Immature natural killer cell (primary cell): ENCODE results near the gene CALCOCO1. TPM values are rescaled to one million over a fixed set of nuclear protein-coding genes. Genes with fewer than 3 reads are reported as not detected.
"Not testable (repeated sequence)": the region's sequence is repeated elsewhere in the genome, so short reads cannot be mapped to it uniquely, and the experiment has no call there.

Source experiments
- DNase-seq, 3 donors: peaks; one replicate each; pipeline ENCODE4 v3.0.0; 2022; ENCODE audit warnings: mixed read lengths in 1 of 3
- H3K27ac Mint-ChIP-seq, 6 donors: one replicate each; pipeline ENCODE4 v1.8.0; 2020; ENCODE audit warnings: mixed read lengths in 6 of 6, mild to moderate bottlenecking in 5 of 6, inconsistent platforms in 4 of 6, moderate library complexity in 3 of 6
- H3K27me3 Mint-ChIP-seq, 3 donors: one replicate each; pipeline ENCODE4 v1.8.0; 2020 to 2021; ENCODE audit warnings: low read depth in 3 of 3, mild to moderate bottlenecking in 3 of 3, mixed read lengths in 3 of 3, moderate library complexity in 3 of 3, inconsistent platforms in 1 of 3
- H3K36me3 Mint-ChIP-seq, 3 donors: one replicate each; pipeline ENCODE4 v1.8.0; 2020; ENCODE audit warnings: mixed read lengths in 3 of 3, inconsistent platforms in 2 of 3, mild to moderate bottlenecking in 2 of 3
- H3K4me1 Mint-ChIP-seq, 2 donors: one replicate each; pipeline ENCODE4 v1.8.0; 2020; ENCODE audit warnings: inconsistent platforms in 2 of 2, mild to moderate bottlenecking in 2 of 2, mixed read lengths in 2 of 2, moderate library complexity in 1 of 2
- H3K4me3 Mint-ChIP-seq, 5 donors: one replicate each; pipeline ENCODE4 v1.8.0; 2020; ENCODE audit warnings: mild to moderate bottlenecking in 5 of 5, mixed read lengths in 5 of 5, inconsistent platforms in 3 of 5, moderate library complexity in 3 of 5
- H3K9me3 Mint-ChIP-seq, 6 donors: one replicate each; pipeline ENCODE4 v1.8.0; 2020; ENCODE audit warnings: mild to moderate bottlenecking in 6 of 6, mixed read lengths in 6 of 6, inconsistent platforms in 4 of 6, moderate library complexity in 3 of 6
- polyA plus RNA-seq, 3 donors: library from polyadenylated mRNA; unstranded; fragments of 300-500 nt; fragmentation: Illumina TruSeq; gene quantifications; one replicate each; pipeline ENCODE4 v1.2.3, GENCODE V29; 2021

Gene CALCOCO1
- polyA plus RNA-seq, 3 donors from 2014 or later = 81.7 to 110 (median 100) TPM

DNA sequence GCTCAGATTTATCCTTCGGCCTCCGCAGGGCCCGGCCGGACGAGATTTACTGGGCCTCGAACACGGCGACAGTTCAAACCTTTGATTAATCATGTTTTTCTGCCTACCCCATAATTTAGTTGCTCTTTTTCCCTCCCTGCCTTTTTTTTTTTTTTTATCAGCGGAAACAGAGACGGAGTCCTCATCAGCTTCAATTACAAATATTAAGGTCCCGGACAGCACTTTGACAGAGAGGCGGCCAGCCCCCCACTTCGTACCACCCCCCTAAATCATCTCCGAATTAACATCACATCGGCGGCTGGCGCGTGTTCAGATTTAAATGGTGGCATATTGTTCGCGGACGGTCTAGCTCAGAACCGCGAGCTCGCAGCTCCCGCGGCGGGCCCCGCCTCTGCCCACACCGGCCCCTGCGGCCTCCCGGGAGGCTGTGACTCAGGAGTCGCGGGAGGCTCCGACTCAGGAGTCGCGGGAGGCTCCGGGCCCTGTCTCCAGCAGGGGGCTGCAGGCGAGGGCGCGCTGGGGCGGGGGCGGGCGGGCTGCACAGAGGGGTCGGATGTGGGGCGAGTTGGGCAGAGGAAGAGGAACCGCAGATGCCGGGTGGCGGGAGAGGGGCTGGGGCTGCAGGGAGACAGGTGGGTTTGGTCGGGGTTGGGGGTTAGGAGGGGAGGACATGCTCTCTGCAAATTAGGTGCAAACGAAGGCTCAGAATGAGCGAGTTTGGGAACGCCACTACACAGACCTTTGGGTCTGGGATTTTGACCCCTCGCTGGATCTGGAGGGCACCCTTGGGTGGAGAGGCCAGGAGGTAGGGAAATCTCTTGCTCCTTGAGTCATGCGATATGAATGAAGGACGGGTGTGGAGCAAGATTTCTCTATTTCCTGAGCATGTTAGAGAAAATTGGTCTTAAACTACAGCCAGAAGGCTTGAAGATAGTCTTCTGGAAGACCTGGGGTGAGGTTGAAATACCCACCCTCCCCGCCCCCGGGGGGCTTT is 31.8 kb downstream of the CALCOCO1 start:
- Mint-ChIP-seq H3K27ac (no peak overlapping the region), H3K4me3 (peak overlapping the region; percentile 68 to 81 (median 69)), H3K4me1 (peaks cover 26 to 30% of the 10 kb centered on the region in 2 donors), H3K27me3 (peaks cover 31 to 61% (median 35%) of the 10 kb centered on the region in 3 donors), H3K36me3 (peaks cover 0 to 3% (median 0%) of the 10 kb centered on the region in 3 donors), H3K9me3 (peaks cover 0 to 3% (median 0%) of the 10 kb centered on the region in 6 donors)
- no peak for DNase-seq

DNA sequence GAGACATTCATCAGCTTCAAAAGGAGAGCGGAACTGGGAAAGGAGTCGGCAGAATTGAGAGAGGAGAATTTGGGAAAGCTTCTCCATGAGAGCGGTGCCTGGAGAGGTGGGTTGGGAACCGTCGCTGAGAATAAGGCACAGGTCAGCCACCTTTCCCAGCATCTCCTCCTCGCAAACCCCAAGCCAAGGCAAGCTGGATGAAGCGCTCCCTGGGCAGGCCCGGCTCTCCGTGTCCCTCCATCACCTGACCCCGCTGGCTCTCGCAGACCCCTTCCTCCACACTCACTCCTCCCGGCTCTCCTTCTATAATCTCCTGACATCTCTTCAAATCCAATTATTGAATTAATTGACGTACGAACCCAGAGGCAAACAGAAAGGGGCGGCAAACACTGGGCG is 32.5 kb downstream of the CALCOCO1 start:
- Mint-ChIP-seq H3K9me3 (peaks cover 0 to 3% (median 0%) of the 10 kb centered on the region in 6 donors), H3K4me1 (peaks cover 26 to 30% of the 10 kb centered on the region in 2 donors), H3K36me3 (peaks cover 0 to 3% (median 0%) of the 10 kb centered on the region in 3 donors), H3K4me3 (peak overlapping the region; percentile 68 to 81 (median 69)), H3K27ac (no peak overlapping the region), H3K27me3 (peaks cover 31 to 59% (median 35%) of the 10 kb centered on the region in 3 donors)
- DNase-seq = no peak

DNA sequence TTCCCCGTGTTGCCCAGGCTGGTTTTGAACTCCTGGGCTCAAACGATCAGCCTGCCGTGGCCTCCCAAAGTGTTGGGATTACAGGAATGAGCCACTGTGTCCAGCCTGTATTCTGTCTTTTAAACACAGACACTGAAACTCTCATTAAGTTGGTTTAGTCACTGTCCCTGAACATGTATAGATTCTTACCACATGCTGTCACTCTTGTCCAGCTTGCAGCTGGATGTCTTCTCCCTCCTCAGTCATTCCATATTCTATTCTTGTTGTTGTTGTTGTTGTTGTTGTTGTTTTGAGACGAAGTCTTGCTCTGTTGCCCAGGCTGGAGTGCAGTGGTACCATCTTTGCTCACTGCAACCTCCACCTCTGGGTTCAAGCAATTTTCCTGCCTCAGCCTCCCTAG is 39.1 kb downstream of the CALCOCO1 start:
- no peak for DNase-seq
- Mint-ChIP-seq H3K27ac (no peak overlapping the region), H3K27me3 (peaks cover 3 to 16% (median 10%) of the 10 kb centered on the region in 3 donors), H3K4me3 (no peak overlapping the region), H3K9me3 (no peaks in the 10 kb centered on the region), H3K4me1 (no peaks in the 10 kb centered on the region), H3K36me3 (peaks cover 0 to 3% (median 3%) of the 10 kb centered on the region in 3 donors)

DNA sequence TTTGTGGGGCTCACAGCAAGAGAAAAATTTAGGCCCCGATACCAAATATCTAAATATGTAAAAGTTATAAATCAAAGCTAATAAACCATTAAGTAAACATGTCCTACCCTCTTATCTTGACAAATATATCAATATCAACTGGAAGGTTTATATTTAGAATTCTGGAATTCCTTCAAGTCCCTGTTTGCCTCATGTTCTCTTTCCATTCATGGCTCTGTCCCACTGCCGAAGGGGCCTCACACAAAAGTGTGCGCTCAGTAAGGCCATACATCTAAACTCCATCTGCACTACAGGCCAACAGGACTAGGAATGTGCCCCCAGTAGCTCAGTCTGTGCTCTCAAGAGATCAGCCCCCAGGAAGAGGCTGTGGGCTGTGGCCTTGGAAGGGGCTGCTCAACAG is 40.8 kb downstream of the CALCOCO1 start:
- DNase-seq = no peak
- no peak overlapping the region for H3K27ac Mint-ChIP-seq
- H3K36me3 Mint-ChIP-seq = peaks cover 0 to 3% (median 2%) of the 10 kb centered on the region in 3 donors
- peaks cover 2 to 13% (median 7%) of the 10 kb centered on the region in 3 donors for H3K27me3 Mint-ChIP-seq
- no peaks in the 10 kb centered on the region for H3K4me1 Mint-ChIP-seq
- no peak overlapping the region for H3K4me3 Mint-ChIP-seq
- H3K9me3 Mint-ChIP-seq = no peaks in the 10 kb centered on the region

DNA sequence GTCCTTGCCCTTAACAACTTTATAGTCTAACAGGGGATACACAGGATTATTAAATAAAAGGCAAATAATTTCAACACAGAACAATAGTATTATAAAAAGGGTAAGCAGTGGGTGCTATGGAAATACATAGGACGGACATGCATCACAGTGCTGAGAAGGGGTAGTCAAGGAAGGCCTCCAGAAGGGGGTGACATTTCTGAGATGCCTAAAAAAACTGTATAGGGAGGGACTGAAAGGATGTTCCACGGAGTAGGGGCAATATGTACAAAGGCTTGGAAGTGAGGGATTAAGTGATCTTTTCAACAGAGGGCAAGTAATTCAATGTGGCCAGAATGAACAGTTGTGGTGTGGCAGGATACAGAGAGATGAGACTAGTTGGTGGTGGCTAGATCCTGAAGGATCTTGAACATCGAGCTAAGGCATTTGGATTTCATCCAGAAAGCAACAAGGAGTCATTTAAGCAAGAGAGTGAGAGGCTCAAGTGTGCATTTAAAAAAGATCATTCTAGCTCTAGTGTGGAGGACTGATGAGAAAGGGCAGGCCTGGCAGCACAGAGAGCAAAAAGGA is 42.5 kb downstream of the CALCOCO1 start:
- no peaks in the 10 kb centered on the region for H3K4me1 Mint-ChIP-seq
- no peak overlapping the region for H3K4me3 Mint-ChIP-seq
- H3K36me3 Mint-ChIP-seq = peaks cover 0 to 3% (median 2%) of the 10 kb centered on the region in 3 donors
- no peak overlapping the region for H3K27ac Mint-ChIP-seq
- peaks cover 2 to 10% (median 6%) of the 10 kb centered on the region in 3 donors for H3K27me3 Mint-ChIP-seq
- no peaks in the 10 kb centered on the region for H3K9me3 Mint-ChIP-seq
- DNase-seq = no peak

DNA sequence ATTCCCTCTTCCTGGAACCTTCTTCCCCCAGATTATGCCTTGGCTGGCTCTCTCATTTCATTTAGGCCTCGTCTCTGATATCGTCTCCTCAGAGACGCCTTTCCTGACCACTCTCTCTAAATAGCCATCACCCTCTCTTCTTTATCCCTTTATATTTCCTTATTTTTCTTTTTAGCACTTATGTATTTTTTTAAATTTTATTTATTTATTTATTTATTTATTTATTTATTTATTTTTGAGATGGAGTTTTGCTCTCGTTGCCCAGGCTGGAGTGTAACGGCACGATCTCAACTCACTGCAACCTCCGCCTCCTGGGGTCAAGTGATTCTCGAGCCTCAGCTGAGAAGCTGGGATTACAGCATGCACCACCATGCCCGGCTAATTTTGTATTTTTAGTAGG is 43.3 kb downstream of the CALCOCO1 start:
- H3K27ac Mint-ChIP-seq = no peak overlapping the region
- peaks cover 6 to 8% (median 7%) of the 10 kb centered on the region in 3 donors for H3K27me3 Mint-ChIP-seq
- H3K36me3 Mint-ChIP-seq = peaks cover 0 to 3% (median 2%) of the 10 kb centered on the region in 3 donors
- H3K9me3 Mint-ChIP-seq = no peaks in the 10 kb centered on the region
- H3K4me1 Mint-ChIP-seq = no peaks in the 10 kb centered on the region
- H3K4me3 Mint-ChIP-seq = no peak overlapping the region
- DNase-seq = no peak

DNA sequence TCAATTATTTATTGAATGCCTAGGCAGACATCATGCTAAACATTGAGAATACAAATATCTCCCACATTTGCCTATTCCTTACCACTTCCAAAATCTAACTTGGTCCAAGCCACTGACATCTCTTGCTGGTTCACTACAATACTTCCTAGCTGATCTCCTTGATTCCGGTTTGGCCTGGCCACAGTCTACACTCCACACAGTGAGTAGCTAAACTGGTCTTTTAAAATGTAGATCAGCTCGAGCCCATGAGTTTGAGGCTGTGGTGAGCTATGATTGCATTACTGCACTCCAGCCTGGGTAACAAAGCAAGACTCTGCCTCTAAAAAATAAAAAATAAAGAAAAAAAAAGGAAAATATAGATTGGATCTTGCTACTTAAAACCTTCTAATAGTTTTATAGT is 43.8 kb downstream of the CALCOCO1 start:
- Mint-ChIP-seq H3K9me3 (no peaks in the 10 kb centered on the region), H3K4me3 (no peak overlapping the region), H3K27ac (no peak overlapping the region), H3K4me1 (no peaks in the 10 kb centered on the region), H3K36me3 (peaks cover 0 to 2% (median under 1%) of the 10 kb centered on the region in 3 donors), H3K27me3 (peaks cover 5 to 8% (median 6%) of the 10 kb centered on the region in 3 donors)
- DNase-seq = no peak

DNA sequence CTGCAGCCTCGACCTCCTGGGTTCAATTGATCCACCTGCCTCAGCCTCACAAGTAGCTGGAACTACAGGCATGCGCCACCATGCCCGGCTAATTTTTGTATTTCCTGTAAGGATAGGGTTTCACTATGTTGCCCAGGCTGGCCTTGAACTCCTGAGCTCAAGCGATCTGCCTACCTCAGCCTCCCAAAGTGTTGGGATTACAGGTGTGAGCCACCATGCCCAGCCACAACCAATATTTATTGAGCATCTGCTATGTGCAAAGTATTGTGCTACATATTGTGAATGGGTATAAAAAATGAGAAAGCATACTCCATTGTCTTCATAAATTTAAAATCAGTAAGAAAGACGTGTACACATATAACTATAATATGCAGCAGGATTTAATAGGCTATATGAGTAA is 47.2 kb downstream of the CALCOCO1 start:
- peaks cover 20 to 25% of the 10 kb centered on the region in 2 donors for H3K4me1 Mint-ChIP-seq
- H3K9me3 Mint-ChIP-seq, DNase-seq, H3K4me3 Mint-ChIP-seq, H3K27ac Mint-ChIP-seq, H3K36me3 Mint-ChIP-seq: not testable (repeated sequence)
- H3K27me3 Mint-ChIP-seq = peaks cover 9 to 18% (median 14%) of the 10 kb centered on the region in 3 donors

DNA sequence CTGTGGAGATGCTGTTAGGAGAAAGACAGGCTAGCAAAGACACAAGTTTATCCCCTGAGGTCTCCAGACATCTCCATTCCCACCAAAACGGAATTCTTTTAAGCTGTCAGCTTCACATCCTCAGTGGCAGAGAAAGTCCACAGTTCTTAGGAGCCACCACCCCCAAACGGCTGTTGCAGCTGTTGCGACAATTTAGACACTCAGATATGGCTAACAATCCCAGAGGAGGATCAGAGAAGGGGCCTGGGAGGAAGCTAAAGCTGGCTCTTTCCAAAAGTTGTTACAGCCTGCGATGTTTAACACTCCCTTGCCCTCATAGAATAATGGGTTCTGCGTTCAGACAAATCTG is 49.5 kb downstream of the CALCOCO1 start:
- DNase-seq = no peak
- no peaks in the 10 kb centered on the region for H3K9me3 Mint-ChIP-seq
- H3K4me3 Mint-ChIP-seq = peak overlapping the region; percentile 51 to 96 (median 62)
- H3K36me3 Mint-ChIP-seq = peaks cover 0 to 6% (median 2%) of the 10 kb centered on the region in 3 donors
- peaks cover 9 to 18% (median 12%) of the 10 kb centered on the region in 3 donors for H3K27me3 Mint-ChIP-seq
- peak overlapping the region in 1 of 6 donors; percentile 14 for H3K27ac Mint-ChIP-seq
- H3K4me1 Mint-ChIP-seq = peaks cover 34 to 46% of the 10 kb centered on the region in 2 donors

DNA sequence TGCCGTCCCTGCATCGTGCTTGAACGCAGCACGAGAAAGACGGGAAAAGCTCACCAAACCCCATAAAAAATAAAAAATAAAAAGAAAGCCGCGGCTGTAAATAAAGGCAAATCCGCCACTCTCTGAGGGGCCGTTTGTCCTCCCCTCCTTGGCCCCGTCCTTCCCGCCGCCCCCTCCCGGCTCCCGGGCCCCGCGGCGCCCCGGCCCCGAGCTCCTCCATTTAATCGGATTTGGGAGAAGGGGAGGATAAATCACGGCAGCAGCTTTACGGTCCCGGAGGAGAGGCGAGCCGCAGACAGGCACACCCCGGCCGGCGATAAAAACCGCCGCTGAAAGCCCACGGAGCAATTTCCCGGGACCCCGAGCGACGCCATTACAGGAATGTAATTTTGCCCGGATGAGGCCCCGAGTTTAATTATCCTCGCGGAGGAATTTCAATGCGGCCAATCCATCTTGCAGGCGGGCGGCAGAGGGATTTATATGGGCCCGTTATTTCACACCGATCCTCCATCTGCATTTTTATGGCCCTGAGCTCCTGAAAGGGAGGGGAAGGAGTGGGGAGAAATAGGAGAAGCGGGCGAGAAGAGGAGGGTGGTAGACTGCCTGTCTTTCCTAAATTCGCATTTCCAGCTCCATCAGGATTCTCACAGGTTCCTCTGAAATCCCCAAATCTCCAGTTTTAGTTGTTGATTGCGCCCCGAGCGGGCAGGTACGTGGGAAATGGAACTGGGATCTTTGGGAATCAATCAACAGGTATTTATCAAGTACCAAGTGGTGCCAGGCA is 50.0 kb downstream of the CALCOCO1 start:
- Mint-ChIP-seq H3K4me1 (peaks cover 36 to 51% of the 10 kb centered on the region in 2 donors), H3K36me3 (peaks cover 0 to 10% (median 2%) of the 10 kb centered on the region in 3 donors), H3K9me3 (no peaks in the 10 kb centered on the region), H3K4me3 (peak overlapping the region; percentile 92 to 97 (median 96)), H3K27ac (no peak overlapping the region), H3K27me3 (peaks cover 9 to 18% (median 12%) of the 10 kb centered on the region in 3 donors)
- no peak for DNase-seq

DNA sequence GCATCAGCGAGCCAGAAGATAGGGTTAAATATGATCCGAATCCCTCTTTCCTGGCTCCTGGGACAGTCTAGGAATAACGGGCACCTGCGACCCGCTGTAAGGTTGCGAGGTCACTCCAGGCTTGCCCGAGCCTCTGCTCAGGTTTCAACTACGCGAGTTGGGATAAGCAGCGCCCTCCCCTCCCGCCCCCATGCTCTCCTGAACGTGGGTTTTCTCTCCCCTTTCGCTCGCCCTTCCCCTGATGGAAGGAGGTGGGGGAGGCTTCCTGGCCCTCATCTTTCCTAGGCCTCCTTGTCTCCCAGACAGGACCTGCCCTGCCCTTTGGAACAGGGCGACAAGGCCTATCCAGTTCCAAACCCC is 50.6 kb downstream of the CALCOCO1 start:
- Mint-ChIP-seq H3K4me1 (peaks cover 37 to 51% of the 10 kb centered on the region in 2 donors), H3K9me3 (no peaks in the 10 kb centered on the region), H3K27ac (peak overlapping the region in 1 of 6 donors; percentile 92), H3K4me3 (peak overlapping the region; percentile 92 to 97 (median 96)), H3K27me3 (peaks cover 9 to 18% (median 12%) of the 10 kb centered on the region in 3 donors), H3K36me3 (peaks cover 0 to 11% (median under 1%) of the 10 kb centered on the region in 3 donors)
- no peak for DNase-seq

DNA sequence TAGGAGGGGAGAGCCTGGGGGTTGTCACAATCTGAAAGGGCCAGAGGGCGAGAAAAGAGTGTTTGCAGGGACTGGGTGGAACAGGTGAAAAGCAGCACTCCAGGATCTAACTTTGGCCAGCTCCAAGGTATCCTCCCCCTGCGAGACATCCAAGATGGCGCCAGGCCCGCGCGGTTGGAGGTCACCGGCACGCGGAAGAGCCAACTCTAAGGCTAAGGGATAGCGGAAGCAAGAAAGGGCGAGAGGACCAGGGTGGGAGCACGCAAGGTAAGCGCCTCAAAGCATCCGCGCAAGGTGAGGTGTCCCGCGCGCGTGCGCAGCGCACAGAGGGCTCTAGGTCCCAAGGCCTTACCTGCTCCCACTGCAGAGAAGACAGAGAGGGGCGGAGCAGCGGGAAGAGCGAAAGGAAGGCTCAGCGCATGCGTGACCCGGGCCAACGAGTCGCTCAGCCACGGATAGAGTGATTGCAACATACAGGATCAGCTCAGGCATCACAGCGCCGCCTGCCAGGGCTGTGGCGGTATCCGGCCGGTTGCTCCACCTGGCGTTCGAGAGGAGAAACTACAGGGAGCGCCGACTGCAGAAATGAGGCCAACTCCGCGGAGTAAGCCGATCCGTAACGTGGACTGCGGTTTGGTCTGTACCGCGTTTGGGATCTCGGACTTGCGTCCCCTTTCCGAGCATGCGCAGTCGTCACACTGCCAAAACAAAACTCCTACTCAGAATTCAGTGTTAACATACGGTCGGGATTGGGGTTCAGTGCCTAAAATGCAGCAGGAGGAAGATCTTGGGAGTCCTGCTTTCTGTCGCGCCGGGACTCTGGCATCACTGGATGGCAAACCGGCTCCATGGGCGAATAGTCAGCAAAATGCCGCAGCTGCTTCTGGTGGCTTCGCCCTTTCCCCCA is 51.3 kb downstream of the CALCOCO1 start, which contains the start of gene ATP5MC2:
Gene ATP5MC2 (minus strand): TSS at position 383 of the 907 bp plus-strand sequence. CDS start 3,469 bp downstream, outside the sequence.
- Mint-ChIP-seq H3K36me3 (peaks cover 4 to 17% (median 5%) of the 10 kb centered on the region in 3 donors), H3K27ac (peak within 1 kb of the TSS; percentile 81 to 97 (median 93)), H3K27me3 (peaks cover 9 to 18% (median 12%) of the 10 kb centered on the region in 3 donors), H3K9me3 (no peaks in the 10 kb centered on the region), H3K4me3 (peak within 1 kb of the TSS; percentile 92 to 97 (median 96)), H3K4me1 (peaks cover 41 to 58% of the 10 kb centered on the region in 2 donors)
- DNase-seq = peak; percentile 96 to 97 (median 97)
